GM18505 (cell line): Measurements from ENCODE around the gene C17orf114.

ENCODE experiments used
- ATAC-seq: cut with Tn5 transposase; IDR thresholded peaks from one replicate; pipeline ENCODE4 v1.9.1; 2021; ENCODE audit not compliant: unreplicated experiment
- POLR2A ChIP-seq: IDR thresholded peaks from 4 replicates; pipeline ENCODE4 v1.6.1; 2011; ENCODE audit warnings: borderline replicate concordance; ENCODE audit not compliant: insufficient read depth, insufficient read length; ENCODE audit errors: extremely low read depth

The C17orf114 gene

GRCh38 chr17:4802228-4802627 is at the start of gene C17orf114:
TSS of gene C17orf114 (minus strand) at chr17:4802328.
- TF ChIP-seq POLR2A, result no peak
- no peak for ATAC-seq

DNA sequence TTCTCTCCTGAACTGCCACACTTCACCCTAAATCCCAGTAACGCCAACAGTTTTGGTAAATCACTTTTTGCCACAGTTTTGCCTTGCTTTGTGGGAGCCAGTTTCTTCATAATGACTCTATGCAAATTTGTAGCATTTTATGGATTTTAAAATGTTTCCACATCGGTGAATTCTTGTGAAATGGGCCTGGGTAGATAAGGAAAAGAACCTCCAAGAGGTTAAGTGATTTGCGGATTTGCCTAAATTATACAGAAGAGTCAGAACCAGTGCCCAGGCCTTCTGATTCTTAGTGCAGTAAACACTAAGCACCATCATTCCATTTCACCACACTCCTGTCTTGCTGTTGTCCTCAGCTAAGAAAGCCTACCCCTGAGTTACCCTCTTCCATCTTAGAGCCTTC is 49.0 kb upstream of the C17orf114 start:
- no peak for ATAC-seq
- TF ChIP-seq POLR2A, result no peak

DNA sequence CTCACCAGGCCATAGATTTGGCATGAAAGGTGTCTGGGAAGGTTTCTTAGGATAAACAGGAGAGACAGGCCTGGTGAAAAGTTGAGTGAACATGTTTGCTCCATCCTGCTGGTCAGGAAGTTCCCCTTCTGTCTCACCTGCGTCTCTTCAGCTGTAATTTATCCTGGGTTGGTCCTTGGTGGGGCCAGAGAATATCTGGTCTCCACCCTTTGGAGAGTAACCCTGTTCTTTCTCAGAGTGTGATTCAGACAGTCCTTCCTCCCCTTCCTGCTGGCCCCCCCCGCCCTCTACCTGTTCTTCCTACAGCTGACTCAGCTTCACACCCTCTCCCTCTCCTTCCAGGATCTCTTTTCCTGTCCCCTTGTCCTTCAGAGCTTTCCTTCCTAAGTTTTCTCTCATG is 48.1 kb upstream of the C17orf114 start:
- TF ChIP-seq POLR2A, result no peak
- no peak for ATAC-seq

DNA sequence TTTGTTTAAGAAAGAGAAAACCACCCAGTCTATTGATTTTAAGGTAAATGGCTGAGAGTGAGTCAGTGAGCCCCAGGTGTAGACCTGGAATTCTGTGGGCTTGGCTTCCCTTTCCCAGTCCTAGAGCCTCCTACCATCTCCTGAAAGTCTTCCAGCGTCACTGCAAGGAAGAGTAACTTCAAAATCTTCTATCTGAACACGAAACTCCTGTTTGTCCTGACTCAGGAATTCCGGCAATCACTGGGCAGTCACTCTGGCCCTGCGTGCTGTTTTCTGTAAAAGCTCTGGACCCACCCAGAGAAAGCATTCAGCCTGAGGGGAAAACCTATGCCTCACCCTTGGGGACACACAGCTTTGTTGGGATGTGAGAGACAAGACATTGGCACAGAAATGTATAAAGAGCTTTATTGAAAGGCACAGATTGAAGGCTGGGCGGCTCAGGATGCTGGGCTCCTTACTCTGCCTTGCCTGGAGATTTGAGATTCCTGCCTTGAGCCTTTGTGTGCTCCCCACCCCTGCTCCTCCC is 46.9 kb upstream of the C17orf114 start:
- ATAC-seq, result no peak
- TF ChIP-seq POLR2A, result no peak

DNA sequence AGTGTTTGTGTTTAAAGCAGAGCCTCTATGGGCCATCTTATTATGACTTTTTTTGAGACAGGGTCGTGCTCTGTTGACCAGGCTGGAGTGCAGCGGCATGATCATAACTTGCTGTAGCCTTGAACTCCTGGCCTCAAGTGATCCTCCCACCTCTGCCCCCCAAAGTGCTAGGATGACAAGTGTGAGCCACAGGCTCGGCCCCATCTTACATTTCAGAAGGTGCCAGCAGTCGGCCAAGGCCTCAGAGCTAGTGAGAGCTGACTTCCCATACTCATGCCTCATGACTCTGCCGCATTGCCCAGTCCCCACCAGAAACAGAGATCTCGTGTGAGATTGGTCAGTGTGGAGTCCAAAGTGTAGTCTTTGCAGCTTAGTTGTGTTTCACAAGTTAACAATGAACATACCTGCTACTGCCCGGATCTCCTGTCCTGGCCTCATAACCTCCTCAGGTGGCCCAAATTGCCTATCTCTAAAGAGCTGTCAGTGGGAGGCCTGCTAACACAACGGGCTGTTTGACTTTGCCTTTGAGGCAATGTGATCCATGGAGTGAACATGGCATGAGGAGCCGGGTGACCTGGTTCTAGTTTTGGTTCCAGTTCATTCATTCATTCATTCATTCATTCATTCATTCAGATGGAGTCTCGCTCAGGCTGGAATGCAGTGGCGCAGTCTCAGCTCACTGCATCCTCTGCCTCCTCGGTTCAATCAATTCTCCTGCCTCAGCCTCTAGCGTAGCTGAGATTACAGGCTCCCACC is 44.7 kb upstream of the C17orf114 start:
- no peak for ATAC-seq
- no peak for TF ChIP-seq POLR2A

DNA sequence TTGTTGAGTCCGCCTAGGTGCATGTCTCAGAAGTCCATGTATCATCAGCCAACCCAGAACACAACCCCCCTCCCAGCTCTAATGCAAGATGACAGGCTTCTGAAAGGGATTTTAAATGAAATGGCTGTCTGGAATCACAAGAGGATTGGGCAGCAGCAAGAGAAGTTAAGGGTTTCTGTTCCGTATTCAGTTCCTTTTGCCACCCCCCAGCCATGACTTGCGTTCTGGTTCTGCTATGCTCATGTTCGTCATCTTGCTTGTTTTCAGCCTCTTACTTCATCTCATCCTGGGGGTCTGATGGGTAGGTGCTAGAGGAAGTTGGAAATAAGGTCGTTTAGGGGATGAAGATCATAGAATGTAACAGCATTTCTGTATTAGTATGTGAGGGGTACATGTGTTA is 43.0 kb upstream of the C17orf114 start:
- no peak for TF ChIP-seq POLR2A
- no peak for ATAC-seq

DNA sequence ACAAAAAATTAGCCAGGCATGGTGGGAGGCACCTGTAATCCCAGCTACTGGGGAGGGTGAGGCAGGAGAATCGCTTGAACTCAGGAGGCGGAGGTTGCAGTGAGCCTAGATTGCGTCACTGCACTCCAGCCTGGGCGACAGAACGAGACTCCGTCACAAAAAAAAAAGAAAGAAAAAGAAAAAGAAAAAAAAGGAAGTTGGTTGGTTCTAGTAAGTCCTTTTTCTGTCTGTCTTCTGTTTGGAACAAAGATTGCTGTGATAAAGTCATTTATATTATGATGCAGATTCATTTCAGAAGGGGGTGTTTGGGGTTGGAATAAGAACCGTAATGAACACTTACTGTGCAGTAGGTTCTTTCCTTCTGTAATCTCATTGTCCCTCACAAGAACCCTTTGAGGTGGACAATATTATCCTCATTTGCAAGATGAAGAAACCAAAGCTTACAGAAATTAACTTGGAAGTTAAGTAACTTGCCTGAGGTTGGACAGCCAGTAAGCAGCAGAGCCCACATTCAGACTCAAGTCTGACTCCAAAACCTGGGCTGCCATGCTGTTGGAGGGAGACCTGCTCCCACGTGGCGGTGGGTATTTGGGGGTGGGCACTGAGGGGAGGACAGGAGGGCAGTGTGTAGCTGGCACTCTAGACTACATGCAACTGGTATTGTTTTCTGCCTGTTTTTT is 41.3 kb upstream of the C17orf114 start:
- TF ChIP-seq POLR2A, result no peak

GRCh38 chr17:4842376-4842775 is 40.2 kb upstream of the C17orf114 start:
- no peak for ATAC-seq
- no peak for TF ChIP-seq POLR2A

More for the DNA sequence above, 41.3 kb upstream of the C17orf114 start:
- no peak for ATAC-seq

- no peak for TF ChIP-seq POLR2A
- no peak for ATAC-seq
Measured at GRCh38 chr17:4840893-4841242, 38.7 kb upstream of the C17orf114 start.

- no peak for ATAC-seq
- no peak for TF ChIP-seq POLR2A
Measured at GRCh38 chr17:4839965-4840892, 38.1 kb upstream of the C17orf114 start.

DNA sequence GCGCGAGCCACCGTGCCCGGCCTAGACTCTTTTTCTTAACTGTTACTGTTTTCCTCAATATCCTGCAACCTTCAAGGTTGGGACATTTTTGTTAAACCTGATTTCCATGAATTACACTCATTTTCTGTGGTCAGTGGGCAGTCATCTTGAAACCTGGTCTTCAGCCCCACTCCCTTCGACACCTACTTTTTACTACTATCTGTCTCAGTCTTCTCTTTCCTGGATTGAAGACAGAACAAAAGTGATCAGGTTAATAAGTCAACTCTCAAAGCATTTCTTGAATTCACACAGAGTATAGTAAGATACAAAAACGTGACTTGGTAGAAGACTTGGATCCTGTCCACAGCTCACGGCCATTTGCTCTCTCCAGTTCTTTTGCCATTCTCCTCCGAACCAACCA is 37.1 kb upstream of the C17orf114 start:
- no peak for ATAC-seq

GRCh38 chr17:4838309-4838785 is 36.2 kb upstream of the C17orf114 start:
- no peak for ATAC-seq
- TF ChIP-seq POLR2A, result no peak

More for the DNA sequence above, 37.1 kb upstream of the C17orf114 start:
- TF ChIP-seq POLR2A, result no peak
